Gastroesophageal sphincter (tissue), 3 donors: ENCODE results near the gene INAFM2.

Experiments used
- EP300 ChIP-seq: sonication (generic); formaldehyde crosslinking; IDR thresholded peaks from one replicate; pipeline ENCODE4 v1.6.1; 2017; ENCODE audit warnings: antibody characterized with exemption, mild to moderate bottlenecking
- POLR2A ChIP-seq, 2 donors: fragments of 450-650 bp; IDR thresholded peaks; one replicate each; pipeline ENCODE4 v1.6.1; 2017; ENCODE audit warnings: antibody characterized with exemption in 2 of 2, mild to moderate bottlenecking in 2 of 2, moderate library complexity in 1 of 2
- POLR2AphosphoS5 ChIP-seq: sonication (generic); formaldehyde crosslinking; IDR thresholded peaks from one replicate; pipeline ENCODE4 v1.6.1; 2017; ENCODE audit warnings: antibody characterized with exemption
- TF ChIP-seq, protein P1 (sequence below), 4 experiments: fragments of 200-600 bp in 2 of 4; fragments of 450-650 bp in 2 of 4; sonication (generic) in 1 of 4; IDR thresholded peaks; one replicate each; pipeline ENCODE4 v1.5.1; 2017 to 2019; ENCODE audit warnings: antibody characterized with exemption in 4 of 4, mild to moderate bottlenecking in 2 of 4, moderate library complexity in 2 of 4

DNA sequence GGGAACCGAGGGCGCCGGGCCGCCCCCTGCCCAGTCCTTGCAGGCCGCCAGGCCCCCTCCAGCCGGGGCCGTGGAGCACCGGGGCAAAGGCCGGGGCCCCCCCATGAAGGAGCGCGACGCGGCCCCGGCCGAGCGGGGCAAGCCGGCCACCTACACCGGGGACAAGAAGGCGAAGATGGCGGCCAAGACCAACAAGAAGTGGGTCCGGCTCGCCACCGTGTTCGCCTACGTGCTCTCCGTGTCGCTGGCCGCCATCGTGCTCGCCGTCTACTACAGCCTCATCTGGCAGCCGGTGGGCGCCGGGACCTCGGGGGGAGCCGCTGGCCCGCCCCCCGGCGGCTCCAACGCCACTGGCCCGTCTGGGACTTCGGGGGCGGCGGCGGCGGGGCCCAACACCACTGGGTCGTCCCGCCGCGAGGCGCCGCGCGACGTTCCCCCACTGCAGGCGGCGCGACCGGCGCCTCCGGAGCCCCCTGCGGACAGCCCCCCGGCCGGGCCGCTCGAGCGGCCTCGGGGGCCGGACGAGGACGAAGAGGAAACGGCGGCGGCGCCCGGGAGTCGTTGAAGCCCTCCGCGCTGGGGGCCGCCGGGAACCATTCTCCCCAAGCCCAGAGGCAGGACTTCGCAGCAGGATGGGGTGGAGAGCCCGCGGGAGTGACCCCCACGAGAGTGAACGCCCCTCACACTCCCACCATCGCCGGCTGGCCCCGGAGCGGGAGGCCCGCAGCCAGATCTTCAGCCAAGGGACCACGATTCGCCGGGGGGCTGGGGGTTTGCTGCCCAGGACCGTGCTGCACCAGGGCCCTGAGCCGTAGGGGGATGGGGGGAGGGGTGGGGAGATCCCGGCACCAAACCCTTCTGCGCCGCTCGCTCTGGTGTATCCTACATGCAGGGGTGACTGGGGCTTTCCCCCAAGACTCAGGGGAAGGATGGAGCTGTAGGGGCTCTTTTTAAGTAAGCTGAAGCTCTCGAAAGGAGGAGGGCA lies 753 bp downstream of the INAFM2 start:
- TF ChIP-seq, protein P1, sequence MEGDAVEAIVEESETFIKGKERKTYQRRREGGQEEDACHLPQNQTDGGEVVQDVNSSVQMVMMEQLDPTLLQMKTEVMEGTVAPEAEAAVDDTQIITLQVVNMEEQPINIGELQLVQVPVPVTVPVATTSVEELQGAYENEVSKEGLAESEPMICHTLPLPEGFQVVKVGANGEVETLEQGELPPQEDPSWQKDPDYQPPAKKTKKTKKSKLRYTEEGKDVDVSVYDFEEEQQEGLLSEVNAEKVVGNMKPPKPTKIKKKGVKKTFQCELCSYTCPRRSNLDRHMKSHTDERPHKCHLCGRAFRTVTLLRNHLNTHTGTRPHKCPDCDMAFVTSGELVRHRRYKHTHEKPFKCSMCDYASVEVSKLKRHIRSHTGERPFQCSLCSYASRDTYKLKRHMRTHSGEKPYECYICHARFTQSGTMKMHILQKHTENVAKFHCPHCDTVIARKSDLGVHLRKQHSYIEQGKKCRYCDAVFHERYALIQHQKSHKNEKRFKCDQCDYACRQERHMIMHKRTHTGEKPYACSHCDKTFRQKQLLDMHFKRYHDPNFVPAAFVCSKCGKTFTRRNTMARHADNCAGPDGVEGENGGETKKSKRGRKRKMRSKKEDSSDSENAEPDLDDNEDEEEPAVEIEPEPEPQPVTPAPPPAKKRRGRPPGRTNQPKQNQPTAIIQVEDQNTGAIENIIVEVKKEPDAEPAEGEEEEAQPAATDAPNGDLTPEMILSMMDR (IDR thresholded peaks at IDR 0.05), result no peak
- TF ChIP-seq POLR2A (IDR thresholded peaks at IDR 0.05), result no peak
- no peak for TF ChIP-seq EP300
- TF ChIP-seq POLR2AphosphoS5, result no peak
